ENCODE data around the gene RRP15. TPM values are rescaled to one million over a fixed set of nuclear protein-coding genes. Genes with fewer than 3 reads are reported as not detected.
"Not testable (repeated sequence)": the region's sequence is repeated elsewhere in the genome, so short reads cannot be mapped to it uniquely, and the experiment has no call there.

The RRP15 gene
- total RNA-seq, 2 experiments from 2014 or later, result 10.5 to 15.2 TPM

- intact Hi-C loops (cut with DNase I, micrococcal nuclease), result no loop called here
- Histone ChIP-seq H3K4me3 (ENCODE audit: low read length) (no peak overlapping the region), H3K27ac (ENCODE audit: low read depth in 1 of 2, low read length in 2 of 2) (no peak overlapping the region), H3K4me1 (ENCODE audit: insufficient read depth, low read length) (no peaks in the 10 kb centered on the region), H3K27me3 (ENCODE audit: control insufficient read depth in 1 of 2, insufficient read depth in 2 of 2, low read length in 2 of 2) (no peaks in the 10 kb centered on the region), H3K9me3 (ENCODE audit: control insufficient read depth in 1 of 2, insufficient read depth in 1 of 2, low read length in 2 of 2) (no peaks in the 10 kb centered on the region), H3K36me3 (ENCODE audit: insufficient read depth, low read length) (peaks cover 3% of the 10 kb centered on the region)
- Mint-ChIP-seq H3K4me1 (ENCODE audit: low read depth) (peaks cover 7% of the 10 kb centered on the region), H3K27me3 (no peaks in the 10 kb centered on the region), H3K27ac (no peak overlapping the region), H3K4me3 (no peak overlapping the region), H3K9me3 (no peaks in the 10 kb centered on the region), H3K36me3 (ENCODE audit: low read depth) (peaks cover 63% of the 10 kb centered on the region)
- ChIA-PET CTCF (no interaction called here), POLR2A (no interaction called here)
- ATAC-seq (ENCODE audit: poor library complexity) (no peak), DNase-seq (no peak)
- no peak for TF ChIP-seq CTCF (IDR thresholded peaks at IDR 0.05)
Measured at GRCh38 chr1:218314316-218314715, 29.2 kb downstream of the RRP15 start.

- ATAC-seq (ENCODE audit: poor library complexity), result no peak
- Histone ChIP-seq H3K27ac (ENCODE audit: low read depth in 1 of 2, low read length in 2 of 2) (no peak overlapping the region), H3K27me3 (ENCODE audit: control insufficient read depth in 1 of 2, insufficient read depth in 2 of 2, low read length in 2 of 2) (no peaks in the 10 kb centered on the region), H3K4me3 (ENCODE audit: low read length) (no peak overlapping the region), H3K36me3 (ENCODE audit: insufficient read depth, low read length) (peaks cover 3% of the 10 kb centered on the region), H3K9me3 (ENCODE audit: control insufficient read depth in 1 of 2, insufficient read depth in 1 of 2, low read length in 2 of 2) (no peaks in the 10 kb centered on the region), H3K4me1 (ENCODE audit: insufficient read depth, low read length) (no peaks in the 10 kb centered on the region)
- Mint-ChIP-seq H3K36me3 (ENCODE audit: low read depth) (peaks cover 66% of the 10 kb centered on the region), H3K27ac (no peak overlapping the region), H3K27me3 (no peaks in the 10 kb centered on the region), H3K4me3 (no peak overlapping the region), H3K9me3 (no peaks in the 10 kb centered on the region), H3K4me1 (ENCODE audit: low read depth) (peaks cover 7% of the 10 kb centered on the region)
- DNase-seq, result no peak
- TF ChIP-seq CTCF (IDR thresholded peaks at IDR 0.05), result no peak
- ChIA-PET CTCF (no interaction called here), POLR2A (interaction anchor here (0.6 kb wide), 1 partner anchor 688 kb away, joined by 3 read pairs; no protein-coding TSS in a partner anchor)
- intact Hi-C loops (cut with DNase I, micrococcal nuclease), result no loop called here
Measured at GRCh38 chr1:218315638-218316037, 30.5 kb downstream of the RRP15 start.

GRCh38 chr1:218317061-218317460, 32.0 kb downstream of the RRP15 start:
- ATAC-seq (ENCODE audit: poor library complexity) (no peak), DNase-seq (no peak)
- Histone ChIP-seq H3K27me3 (ENCODE audit: control insufficient read depth in 1 of 2, insufficient read depth in 2 of 2, low read length in 2 of 2) (no peaks in the 10 kb centered on the region), H3K9me3 (ENCODE audit: control insufficient read depth in 1 of 2, insufficient read depth in 1 of 2, low read length in 2 of 2) (no peaks in the 10 kb centered on the region), H3K4me1 (ENCODE audit: insufficient read depth, low read length) (no peaks in the 10 kb centered on the region), H3K27ac (ENCODE audit: low read depth in 1 of 2, low read length in 2 of 2) (no peak overlapping the region), H3K36me3 (ENCODE audit: insufficient read depth, low read length) (peaks cover 2% of the 10 kb centered on the region), H3K4me3 (ENCODE audit: low read length) (no peak overlapping the region)
- Mint-ChIP-seq H3K27ac (no peak overlapping the region), H3K36me3 (ENCODE audit: low read depth) (peaks cover 62% of the 10 kb centered on the region), H3K27me3 (no peaks in the 10 kb centered on the region), H3K4me3 (no peak overlapping the region), H3K9me3 (no peaks in the 10 kb centered on the region), H3K4me1 (ENCODE audit: low read depth) (peaks cover 7% of the 10 kb centered on the region)
- CTCF ChIA-PET, result interaction anchor here (0.7 kb wide), 2 partner anchors 555 to 736 kb away, joined by 3 to 4 read pairs; no protein-coding TSS in a partner anchor
- POLR2A ChIA-PET, result no interaction called here
- intact Hi-C loops (cut with DNase I, micrococcal nuclease), result no loop called here
- no peak for TF ChIP-seq CTCF (IDR thresholded peaks at IDR 0.05)

GRCh38 chr1:218320182-218320581, 35.1 kb downstream of the RRP15 start:
- intact Hi-C loops (cut with DNase I, micrococcal nuclease); ATAC-seq (ENCODE audit: poor library complexity); CTCF ChIA-PET; POLR2A ChIA-PET; DNase-seq; H3K9me3 ChIP-seq (ENCODE audit: control insufficient read depth in 1 of 2, insufficient read depth in 1 of 2, low read length in 2 of 2); H3K4me1 ChIP-seq (ENCODE audit: insufficient read depth, low read length); H3K4me3 Mint-ChIP-seq; H3K4me3 ChIP-seq (ENCODE audit: low read length); H3K27me3 ChIP-seq (ENCODE audit: control insufficient read depth in 1 of 2, insufficient read depth in 2 of 2, low read length in 2 of 2); H3K4me1 Mint-ChIP-seq (ENCODE audit: low read depth); H3K9me3 Mint-ChIP-seq; H3K27ac ChIP-seq (ENCODE audit: low read depth in 1 of 2, low read length in 2 of 2); H3K27me3 Mint-ChIP-seq; H3K27ac Mint-ChIP-seq: not testable (repeated sequence)
- H3K36me3 ChIP-seq (ENCODE audit: insufficient read depth, low read length), result peaks cover 14% of the 10 kb centered on the region
- H3K36me3 Mint-ChIP-seq (ENCODE audit: low read depth), result peaks cover 72% of the 10 kb centered on the region
